Memory B cell (primary cell): ENCODE measurements around the gene IRF2.
A peak's percentile ranks its signal among the peaks of the same experiment; 100 is the strongest.

ENCODE experiments used
- ATAC-seq: fragments of 150-1000 bp; cut with Tn5 transposase; 2 replicates; pipeline ENCODE4 v1.10.0; 2021; ENCODE audit warnings: low read depth, mild to moderate bottlenecking, moderate library complexity
- DNase-seq, 2 donors: peaks; one replicate each; pipeline ENCODE4 v3.0.0; 2022; ENCODE audit warnings: low spot score in 2 of 2
- H3K27ac Mint-ChIP-seq: one replicate; pipeline ENCODE4 v1.8.0; 2022; ENCODE audit warnings: mild to moderate bottlenecking, moderate library complexity, mixed read lengths
- H3K27me3 Mint-ChIP-seq: one replicate; pipeline ENCODE4 v1.8.0; 2022; ENCODE audit warnings: mixed read lengths
- H3K36me3 Mint-ChIP-seq: one replicate; pipeline ENCODE4 v1.8.0; 2022; ENCODE audit warnings: mild to moderate bottlenecking, mixed read lengths
- H3K4me1 Mint-ChIP-seq: one replicate; pipeline ENCODE4 v1.8.0; 2022; ENCODE audit warnings: mixed read lengths
- H3K4me3 Mint-ChIP-seq: one replicate; pipeline ENCODE4 v1.8.0; 2022; ENCODE audit warnings: mild to moderate bottlenecking, moderate library complexity, mixed read lengths
- H3K9me3 Mint-ChIP-seq: one replicate; pipeline ENCODE4 v1.8.0; 2022; ENCODE audit warnings: mixed read lengths

Gene IRF2

GRCh38 chr4:184368731-184369130 lies 105.6 kb downstream of the IRF2 start:
- H3K9me3 Mint-ChIP-seq = no peaks in the 10 kb centered on the region
- H3K4me1 Mint-ChIP-seq = peaks cover 7% of the 10 kb centered on the region
- no peak for DNase-seq
- no peaks in the 10 kb centered on the region for H3K27me3 Mint-ChIP-seq
- no peaks in the 10 kb centered on the region for H3K36me3 Mint-ChIP-seq
- no peak for ATAC-seq
- H3K27ac Mint-ChIP-seq = no peak overlapping the region
- no peak overlapping the region for H3K4me3 Mint-ChIP-seq

GRCh38 chr4:184368290-184368689 lies 106.1 kb downstream of the IRF2 start:
- DNase-seq (no peak), ATAC-seq (no peak)
- H3K36me3 Mint-ChIP-seq = no peaks in the 10 kb centered on the region
- H3K27ac Mint-ChIP-seq = no peak overlapping the region
- no peaks in the 10 kb centered on the region for H3K9me3 Mint-ChIP-seq
- no peak overlapping the region for H3K4me3 Mint-ChIP-seq
- H3K27me3 Mint-ChIP-seq = no peaks in the 10 kb centered on the region
- H3K4me1 Mint-ChIP-seq = peaks cover 7% of the 10 kb centered on the region

GRCh38 chr4:184364100-184364921 lies 110.0 kb downstream of the IRF2 start:
- Mint-ChIP-seq H3K36me3 (no peaks in the 10 kb centered on the region), H3K9me3 (no peaks in the 10 kb centered on the region), H3K27me3 (no peaks in the 10 kb centered on the region), H3K27ac (no peak overlapping the region), H3K4me1 (peaks cover 7% of the 10 kb centered on the region), H3K4me3 (no peak overlapping the region)
- ATAC-seq (no peak), DNase-seq (no peak)

- DNase-seq (no peak), ATAC-seq (no peak)
- Mint-ChIP-seq H3K4me3 (no peak overlapping the region), H3K9me3 (no peaks in the 10 kb centered on the region), H3K27me3 (no peaks in the 10 kb centered on the region), H3K27ac (no peak overlapping the region), H3K4me1 (peaks cover 5% of the 10 kb centered on the region), H3K36me3 (no peaks in the 10 kb centered on the region)
Observed at GRCh38 chr4:184363258-184363657, 111.1 kb downstream of the IRF2 start.

- no peak for ATAC-seq
- peaks cover 3% of the 10 kb centered on the region for H3K4me1 Mint-ChIP-seq
- H3K36me3 Mint-ChIP-seq = peaks cover 2% of the 10 kb centered on the region
- no peaks in the 10 kb centered on the region for H3K27me3 Mint-ChIP-seq
- no peak overlapping the region for H3K27ac Mint-ChIP-seq
- peaks cover 6% of the 10 kb centered on the region for H3K9me3 Mint-ChIP-seq
- no peak for DNase-seq
- no peak overlapping the region for H3K4me3 Mint-ChIP-seq
Observed at GRCh38 chr4:184362396-184362795, 112.0 kb downstream of the IRF2 start.

- ATAC-seq (no peak), DNase-seq (no peak)
- Mint-ChIP-seq H3K36me3 (peaks cover 2% of the 10 kb centered on the region), H3K4me1 (no peaks in the 10 kb centered on the region), H3K4me3 (no peak overlapping the region), H3K27ac (no peak overlapping the region), H3K27me3 (no peaks in the 10 kb centered on the region), H3K9me3 (peaks cover 6% of the 10 kb centered on the region)
Observed at GRCh38 chr4:184361443-184361842, 112.9 kb downstream of the IRF2 start.

GRCh38 chr4:184359888-184360287 lies 114.5 kb downstream of the IRF2 start:
- Mint-ChIP-seq H3K27me3 (no peaks in the 10 kb centered on the region), H3K27ac (no peak overlapping the region), H3K4me1 (peaks cover 5% of the 10 kb centered on the region), H3K36me3 (peaks cover 2% of the 10 kb centered on the region), H3K9me3 (peaks cover 6% of the 10 kb centered on the region), H3K4me3 (no peak overlapping the region)
- ATAC-seq (no peak), DNase-seq (no peak)

- Mint-ChIP-seq H3K4me1 (peaks cover 11% of the 10 kb centered on the region), H3K27ac (no peak overlapping the region), H3K4me3 (no peak overlapping the region), H3K9me3 (peaks cover 6% of the 10 kb centered on the region), H3K36me3 (peaks cover 2% of the 10 kb centered on the region), H3K27me3 (no peaks in the 10 kb centered on the region)
- DNase-seq (no peak), ATAC-seq (no peak)
Observed at GRCh38 chr4:184358521-184359232, 115.7 kb downstream of the IRF2 start.

GRCh38 chr4:184357772-184358171 lies 116.6 kb downstream of the IRF2 start:
- peaks cover 19% of the 10 kb centered on the region for H3K4me1 Mint-ChIP-seq
- H3K36me3 Mint-ChIP-seq = peaks cover 2% of the 10 kb centered on the region
- H3K9me3 Mint-ChIP-seq = peaks cover 6% of the 10 kb centered on the region
- H3K27me3 Mint-ChIP-seq = no peaks in the 10 kb centered on the region
- no peak overlapping the region for H3K4me3 Mint-ChIP-seq
- H3K27ac Mint-ChIP-seq = no peak overlapping the region
- no peak for ATAC-seq
- no peak for DNase-seq

- Mint-ChIP-seq H3K27ac (no peak overlapping the region), H3K27me3 (no peaks in the 10 kb centered on the region), H3K4me1 (peaks cover 19% of the 10 kb centered on the region), H3K4me3 (no peak overlapping the region), H3K36me3 (peaks cover 2% of the 10 kb centered on the region), H3K9me3 (peaks cover 6% of the 10 kb centered on the region)
- no peak for DNase-seq
- no peak for ATAC-seq
Observed at GRCh38 chr4:184357165-184357564, 117.2 kb downstream of the IRF2 start.

GRCh38 chr4:184356366-184356765 lies 118.0 kb downstream of the IRF2 start:
- no peaks in the 10 kb centered on the region for H3K27me3 Mint-ChIP-seq
- H3K4me3 Mint-ChIP-seq = no peak overlapping the region
- H3K27ac Mint-ChIP-seq = no peak overlapping the region
- DNase-seq (no peak), ATAC-seq (no peak)
- H3K4me1 Mint-ChIP-seq = peaks cover 22% of the 10 kb centered on the region
- peaks cover 2% of the 10 kb centered on the region for H3K36me3 Mint-ChIP-seq
- H3K9me3 Mint-ChIP-seq = peaks cover 6% of the 10 kb centered on the region

- peaks cover 22% of the 10 kb centered on the region for H3K4me1 Mint-ChIP-seq
Observed at GRCh38 chr4:184355857-184356256, 118.5 kb downstream of the IRF2 start.

GRCh38 chr4:184355111-184355604 lies 119.2 kb downstream of the IRF2 start:
- DNase-seq (no peak), ATAC-seq (peak; percentile 56)
- Mint-ChIP-seq H3K9me3 (peaks cover 6% of the 10 kb centered on the region), H3K27me3 (no peaks in the 10 kb centered on the region), H3K4me3 (no peak overlapping the region), H3K27ac (no peak overlapping the region), H3K36me3 (peaks cover 2% of the 10 kb centered on the region), H3K4me1 (peaks cover 22% of the 10 kb centered on the region)

More at GRCh38 chr4:184355857-184356256, 118.5 kb downstream of the IRF2 start:
- Mint-ChIP-seq H3K9me3 (peaks cover 6% of the 10 kb centered on the region), H3K27me3 (no peaks in the 10 kb centered on the region), H3K27ac (no peak overlapping the region), H3K4me3 (no peak overlapping the region), H3K36me3 (peaks cover 2% of the 10 kb centered on the region)
- no peak for DNase-seq
- ATAC-seq = no peak

GRCh38 chr4:184352891-184353290 lies 121.5 kb downstream of the IRF2 start:
- H3K9me3 Mint-ChIP-seq = peaks cover 4% of the 10 kb centered on the region
- no peak overlapping the region for H3K27ac Mint-ChIP-seq
- ATAC-seq = no peak
- H3K4me3 Mint-ChIP-seq = no peak overlapping the region
- peaks cover 41% of the 10 kb centered on the region for H3K4me1 Mint-ChIP-seq
- H3K27me3 Mint-ChIP-seq = peaks cover 5% of the 10 kb centered on the region
- peaks cover 2% of the 10 kb centered on the region for H3K36me3 Mint-ChIP-seq
- no peak for DNase-seq
